Measurements from ENCODE around the gene ELL2. TPM values are rescaled to one million over a fixed set of nuclear protein-coding genes. Genes with fewer than 3 reads are reported as not detected.

The ELL2 gene
- total and polyA plus RNA-seq, 2 donors (not counting 1 experiment from before 2014, with no cell fraction given), result 7.2 to 27.0 TPM

DNA sequence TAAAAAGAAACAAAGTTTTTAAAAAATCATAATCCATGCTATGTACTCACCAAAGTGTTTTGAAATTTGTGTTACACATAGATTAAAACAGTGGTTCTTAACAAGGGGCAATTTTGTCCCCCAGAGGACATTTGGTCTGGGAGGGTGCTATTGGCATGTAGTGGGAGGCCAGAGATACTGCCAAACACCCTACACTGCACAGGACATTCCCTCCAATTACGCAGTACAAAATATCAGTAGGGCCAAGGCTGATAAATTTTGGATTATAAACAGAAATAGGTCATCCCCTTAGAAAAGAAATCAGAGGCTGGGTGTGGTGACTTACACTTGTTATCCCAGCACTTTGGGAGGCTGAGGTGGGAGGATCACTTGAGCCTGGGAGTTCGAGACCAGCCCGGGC lies 38.9 kb downstream of the ELL2 start:
- Histone ChIP-seq H4K20me1 (ENCODE audit: control insufficient read depth, insufficient read depth, low read length, poor library complexity, severe bottlenecking) (peaks cover 8% of the 10 kb centered on the region), H3K27ac (ENCODE audit: low read length in 2 of 2) (no peak overlapping the region), H3K79me2 (ENCODE audit: control insufficient read depth, insufficient read depth, low read length) (no peaks in the 10 kb centered on the region), H3K4me2 (replicated peaks; ENCODE audit: low read depth, low read length, poor library complexity, severe bottlenecking) (no peak overlapping the region), H3K36me3 (replicated peaks in 1 of 2; ENCODE audit: control extremely low read depth in 1 of 2, control insufficient read depth in 1 of 2, extremely low read depth in 1 of 2, insufficient read depth in 2 of 2, low read length in 1 of 2) (no peaks in the 10 kb centered on the region), H3K9ac (ENCODE audit: low read length) (no peak overlapping the region), H3K4me1 (ENCODE audit: control insufficient read depth in 2 of 2, insufficient read depth in 2 of 2, low read length in 2 of 2) (peaks cover 25% of the 10 kb centered on the region in 2 donors), H3K4me3 (ENCODE audit: control extremely low read depth in 1 of 5, extremely low read depth in 1 of 5, insufficient read depth in 1 of 5, low read depth in 2 of 5, low read length in 4 of 5) (no peak overlapping the region), H2AFZ (ENCODE audit: insufficient read depth, low read depth, low read length, poor library complexity, severe bottlenecking) (no peak overlapping the region), H3K27me3 (replicated peaks in 1 of 4; ENCODE audit: control extremely low read depth in 1 of 4, control insufficient read depth in 3 of 4, insufficient read depth in 4 of 4, low read length in 3 of 4) (no peaks in the 10 kb centered on the region), H3K9me3 (ENCODE audit: control extremely low read depth in 1 of 3, control insufficient read depth in 2 of 3, insufficient read depth in 1 of 3, low read length in 2 of 3) (no peaks in the 10 kb centered on the region)
- no CpG with 5 or more reads among the region's 3 CpGs for whole genome bisulfite sequencing (ENCODE audit: insufficient coverage)
- DNase-seq (no peak), ATAC-seq (ENCODE audit: low read depth) (no peak)
- Mint-ChIP-seq H3K4me3 (no peak overlapping the region), H3K27ac (no peak overlapping the region), H3K9me3 (ENCODE audit: insufficient read depth) (no peaks in the 10 kb centered on the region), H3K4me1 (peaks cover 45% of the 10 kb centered on the region), H3K27me3 (no peaks in the 10 kb centered on the region)
- ChIA-PET CTCF (interaction anchor here (1.0 kb wide), 2 partner anchors 21 to 35 kb away, joined by 3 read pairs; no protein-coding TSS in a partner anchor), POLR2A (no interaction called here)
- intact Hi-C loops (cut with micrococcal nuclease), result no loop called here
- TF ChIP-seq CTCF (IDR thresholded peaks at IDR 0.05), result no peak
- no peak for TF ChIP-seq EZH2 (IDR thresholded peaks at IDR 0.05; ENCODE audit: borderline replicate concordance, insufficient read depth, low read depth, low read length, poor library complexity, severe bottlenecking)

DNA sequence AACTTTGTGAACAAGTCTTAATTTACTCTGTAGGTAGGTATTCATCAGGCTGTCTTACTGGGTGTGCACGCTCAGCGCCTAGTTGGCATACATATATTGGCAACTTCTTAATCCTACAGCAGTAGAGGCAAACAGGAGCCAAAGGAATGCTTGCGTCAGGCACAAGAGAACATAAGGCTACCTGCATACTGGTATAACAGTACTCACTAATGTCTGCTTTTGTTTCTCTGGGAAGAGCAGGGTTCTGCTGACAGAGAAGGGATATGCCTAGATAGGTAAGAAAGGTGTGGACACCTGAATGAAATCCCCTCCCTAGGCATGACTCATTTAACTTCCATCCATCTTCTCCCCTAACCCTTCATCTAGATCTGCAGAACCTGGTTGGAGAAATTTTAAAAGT lies 40.1 kb downstream of the ELL2 start:
- 100% methylated on average over 2 of the region's 3 CpGs for WGBS (ENCODE audit: insufficient coverage)
- no peak overlapping the region for H3K9ac ChIP-seq (ENCODE audit: low read length)
- no peak overlapping the region for H3K4me2 ChIP-seq (replicated peaks; ENCODE audit: low read depth, low read length, poor library complexity, severe bottlenecking)
- H3K79me2 ChIP-seq (ENCODE audit: control insufficient read depth, insufficient read depth, low read length), result no peaks in the 10 kb centered on the region
- H3K27ac ChIP-seq (ENCODE audit: low read length in 2 of 2), result no peak overlapping the region
- no peaks in the 10 kb centered on the region for H3K9me3 Mint-ChIP-seq (ENCODE audit: insufficient read depth)
- TF ChIP-seq EZH2 (IDR thresholded peaks at IDR 0.05; ENCODE audit: borderline replicate concordance, insufficient read depth, low read depth, low read length, poor library complexity, severe bottlenecking) (no peak), CTCF (IDR thresholded peaks at IDR 0.05) (no peak)
- H3K27me3 Mint-ChIP-seq, result no peaks in the 10 kb centered on the region
- H3K4me1 Mint-ChIP-seq, result peaks cover 45% of the 10 kb centered on the region
- POLR2A ChIA-PET, result no interaction called here
- no peak overlapping the region for H2AFZ ChIP-seq (ENCODE audit: insufficient read depth, low read depth, low read length, poor library complexity, severe bottlenecking)
- no peak overlapping the region for H3K4me3 Mint-ChIP-seq
- ATAC-seq (ENCODE audit: low read depth) (no peak), DNase-seq (no peak)
- H3K9me3 ChIP-seq (ENCODE audit: control extremely low read depth in 1 of 3, control insufficient read depth in 2 of 3, insufficient read depth in 1 of 3, low read length in 2 of 3), result no peaks in the 10 kb centered on the region
- no peak overlapping the region for H3K4me3 ChIP-seq (ENCODE audit: control extremely low read depth in 1 of 5, extremely low read depth in 1 of 5, insufficient read depth in 1 of 5, low read depth in 2 of 5, low read length in 4 of 5)
- peaks cover 8% of the 10 kb centered on the region for H4K20me1 ChIP-seq (ENCODE audit: control insufficient read depth, insufficient read depth, low read length, poor library complexity, severe bottlenecking)
- no peaks in the 10 kb centered on the region for H3K36me3 ChIP-seq (replicated peaks in 1 of 2; ENCODE audit: control extremely low read depth in 1 of 2, control insufficient read depth in 1 of 2, extremely low read depth in 1 of 2, insufficient read depth in 2 of 2, low read length in 1 of 2)
- intact Hi-C loops (cut with micrococcal nuclease), result no loop called here
- CTCF ChIA-PET, result no interaction called here
- H3K4me1 ChIP-seq (ENCODE audit: control insufficient read depth in 2 of 2, insufficient read depth in 2 of 2, low read length in 2 of 2), result peaks cover 25 to 28% of the 10 kb centered on the region in 2 donors
- H3K27me3 ChIP-seq (replicated peaks in 1 of 4; ENCODE audit: control extremely low read depth in 1 of 4, control insufficient read depth in 3 of 4, insufficient read depth in 4 of 4, low read length in 3 of 4), result no peaks in the 10 kb centered on the region
- no peak overlapping the region for H3K27ac Mint-ChIP-seq
